Activated T-cell treated with anti-CD3 and anti-CD28 coated beads for 48 hours (primary cell): ENCODE measurements around the gene SERINC2.

ENCODE experiments used
- DNase-seq: peaks from one replicate; pipeline ENCODE4 v3.0.0-alpha.2; 2020; ENCODE audit warnings: low read depth

SERINC2 gene

DNA sequence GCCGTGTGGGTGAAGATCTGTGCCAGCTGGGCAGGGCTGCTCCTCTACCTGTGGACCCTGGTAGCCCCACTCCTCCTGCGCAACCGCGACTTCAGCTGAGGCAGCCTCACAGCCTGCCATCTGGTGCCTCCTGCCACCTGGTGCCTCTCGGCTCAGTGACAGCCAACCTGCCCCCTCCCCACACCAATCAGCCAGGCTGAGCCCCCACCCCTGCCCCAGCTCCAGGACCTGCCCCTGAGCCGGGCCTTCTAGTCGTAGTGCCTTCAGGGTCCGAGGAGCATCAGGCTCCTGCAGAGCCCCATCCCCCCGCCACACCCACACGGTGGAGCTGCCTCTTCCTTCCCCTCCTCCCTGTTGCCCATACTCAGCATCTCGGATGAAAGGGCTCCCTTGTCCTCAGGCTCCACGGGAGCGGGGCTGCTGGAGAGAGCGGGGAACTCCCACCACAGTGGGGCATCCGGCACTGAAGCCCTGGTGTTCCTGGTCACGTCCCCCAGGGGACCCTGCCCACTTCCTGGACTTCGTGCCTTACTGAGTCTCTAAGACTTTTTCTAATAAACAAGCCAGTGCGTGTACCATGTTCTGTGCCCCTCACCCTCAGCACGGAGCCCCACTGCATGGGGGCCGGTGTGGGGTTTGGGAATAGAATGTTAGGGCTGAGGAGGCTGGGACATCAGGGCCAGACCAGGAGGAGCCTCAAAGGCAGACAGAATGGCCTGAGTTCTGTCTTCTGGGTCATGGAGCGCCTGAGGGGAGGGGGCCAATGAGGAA is 21.3 kb downstream of the SERINC2 start:
- DNase-seq = no peak

GRCh38 chr1:31434979-31435378 is 22.0 kb downstream of the SERINC2 start:
- no peak for DNase-seq

- no peak for DNase-seq
Observed at GRCh38 chr1:31435471-31436409, 22.7 kb downstream of the SERINC2 start.

- DNase-seq = no peak
Observed at GRCh38 chr1:31436596-31437432, 23.8 kb downstream of the SERINC2 start.

GRCh38 chr1:31437433-31438037 is 24.5 kb downstream of the SERINC2 start:
- DNase-seq = no peak

DNA sequence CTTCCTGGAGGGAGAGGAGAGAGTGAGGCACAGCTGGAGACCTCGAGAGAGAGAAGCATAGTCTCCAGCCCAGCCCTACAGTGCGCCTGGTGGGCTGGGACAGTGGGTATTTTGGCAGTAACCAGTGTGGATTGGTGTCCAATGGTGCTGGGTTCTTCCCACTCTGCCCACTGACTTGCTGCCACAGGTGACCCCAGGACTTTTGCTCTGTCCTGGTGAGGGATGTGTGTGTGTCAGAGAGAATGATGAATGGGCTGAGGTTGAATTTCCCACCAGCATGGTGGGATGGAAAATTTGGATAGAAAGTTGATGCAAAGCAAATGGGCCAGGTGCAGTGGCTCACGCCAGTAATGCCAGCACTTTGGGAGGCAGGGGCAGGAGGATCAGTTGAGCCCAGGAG is 26.3 kb downstream of the SERINC2 start:
- DNase-seq = no peak

DNA sequence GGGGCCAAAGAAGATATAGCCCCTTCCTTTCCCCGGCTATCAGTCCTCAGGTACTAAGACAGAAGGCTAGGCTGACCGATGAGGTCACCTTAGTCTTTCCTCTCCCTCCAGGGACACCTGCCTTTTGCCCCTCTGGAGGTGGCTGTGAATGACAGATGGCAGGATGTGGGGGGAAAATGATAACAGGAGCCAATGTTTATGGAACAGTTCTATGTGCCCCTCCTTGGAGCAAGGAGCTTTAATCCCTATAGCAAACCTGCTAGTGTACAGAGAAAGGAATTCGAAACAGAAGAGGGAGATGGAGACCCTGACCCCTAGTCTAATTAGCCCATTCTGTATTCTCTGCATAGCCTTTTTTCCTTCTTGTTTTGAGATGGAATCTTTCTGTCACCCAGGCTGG is 28.1 kb downstream of the SERINC2 start:
- DNase-seq = no peak

GRCh38 chr1:31441558-31441957 is 28.5 kb downstream of the SERINC2 start:
- DNase-seq = no peak

DNA sequence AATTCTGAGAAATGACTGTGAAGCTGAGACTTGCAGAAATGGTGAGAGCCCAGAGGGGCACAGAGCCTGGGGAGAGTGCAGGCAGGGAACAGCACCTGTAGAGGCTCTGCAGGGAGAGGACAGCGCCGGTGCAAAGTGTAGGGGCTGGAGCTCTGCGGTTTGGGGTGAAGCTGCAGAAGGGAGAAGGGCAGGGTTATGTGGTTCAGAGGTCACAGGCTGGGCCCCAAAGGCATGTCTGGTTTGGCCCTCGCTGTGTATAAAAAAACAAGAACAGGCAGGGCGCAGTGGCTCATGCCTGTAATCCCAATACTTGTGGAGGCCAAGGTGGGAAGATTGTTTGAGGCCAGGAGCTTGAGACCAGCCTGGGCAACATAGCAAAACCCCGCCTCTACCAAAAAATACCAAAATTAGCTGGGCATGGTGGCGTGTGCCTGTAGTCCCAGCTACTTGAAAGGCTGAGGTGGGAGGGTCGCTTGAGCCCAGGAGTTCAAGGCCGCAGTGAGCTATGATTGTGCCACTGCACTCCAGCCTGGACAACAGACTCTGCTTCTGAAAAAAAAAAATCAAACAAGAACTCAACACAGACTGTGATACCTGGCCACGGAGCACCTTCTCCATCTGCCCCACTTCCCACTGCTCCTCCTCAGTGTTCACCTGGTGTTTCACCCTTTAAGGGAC is 29.1 kb downstream of the SERINC2 start:
- no peak for DNase-seq

GRCh38 chr1:31442648-31442994 is 29.6 kb downstream of the SERINC2 start:
- DNase-seq = no peak

- DNase-seq = no peak
Observed at GRCh38 chr1:31443673-31444072, 30.7 kb downstream of the SERINC2 start.

DNA sequence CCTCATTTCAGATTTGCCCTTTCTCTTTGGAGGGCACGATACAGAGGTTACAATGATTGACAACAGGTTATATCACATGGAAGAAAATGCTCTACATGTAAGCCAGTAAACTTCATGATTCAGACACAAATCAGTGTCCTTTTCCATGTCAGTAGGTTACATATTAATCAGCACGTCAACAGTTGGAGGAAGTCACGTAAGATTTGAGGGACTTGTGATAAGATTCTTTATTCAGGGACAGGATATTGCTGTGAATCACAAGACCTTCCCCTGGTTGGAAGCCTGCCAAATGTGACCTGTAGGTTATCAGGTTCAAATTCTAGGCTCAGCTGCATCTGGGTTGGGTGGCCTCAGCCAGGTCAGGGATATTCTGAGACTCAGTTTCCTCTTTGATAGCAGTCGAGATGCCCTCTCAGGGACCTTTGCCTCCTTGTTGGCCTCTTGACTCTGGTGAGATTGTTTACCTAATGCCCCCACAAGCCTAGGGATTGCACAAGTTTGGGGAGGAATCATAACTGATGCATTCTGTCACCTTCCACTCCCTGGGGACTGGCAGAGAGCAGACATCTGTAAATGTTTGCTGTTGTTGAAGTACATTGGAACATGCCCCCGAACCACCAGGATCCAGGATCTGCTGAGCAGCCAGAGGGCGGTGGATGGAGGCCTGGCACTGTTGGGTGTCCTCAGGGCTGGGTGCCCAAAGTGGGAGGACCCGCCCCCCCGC is 31.9 kb downstream of the SERINC2 start:
- DNase-seq = no peak

DNA sequence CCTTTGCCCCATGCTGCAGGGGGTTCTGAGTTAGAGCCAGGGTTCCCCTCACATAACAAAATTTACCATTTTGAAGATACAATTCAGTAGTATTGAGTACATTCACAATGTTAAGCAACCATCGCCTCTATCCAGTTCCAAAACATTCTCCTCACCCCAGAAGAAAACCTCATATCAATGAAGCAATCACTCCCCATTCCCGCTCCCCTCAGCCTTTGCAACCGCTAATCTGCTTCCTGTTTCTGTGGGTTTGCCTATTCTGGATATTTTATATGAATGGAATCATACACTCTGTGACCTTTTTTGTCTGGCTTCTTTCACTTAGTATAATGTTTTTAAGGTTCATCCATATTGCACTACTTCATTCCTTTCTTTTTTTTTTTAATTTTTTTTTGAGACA is 32.9 kb downstream of the SERINC2 start:
- DNase-seq = no peak

DNA sequence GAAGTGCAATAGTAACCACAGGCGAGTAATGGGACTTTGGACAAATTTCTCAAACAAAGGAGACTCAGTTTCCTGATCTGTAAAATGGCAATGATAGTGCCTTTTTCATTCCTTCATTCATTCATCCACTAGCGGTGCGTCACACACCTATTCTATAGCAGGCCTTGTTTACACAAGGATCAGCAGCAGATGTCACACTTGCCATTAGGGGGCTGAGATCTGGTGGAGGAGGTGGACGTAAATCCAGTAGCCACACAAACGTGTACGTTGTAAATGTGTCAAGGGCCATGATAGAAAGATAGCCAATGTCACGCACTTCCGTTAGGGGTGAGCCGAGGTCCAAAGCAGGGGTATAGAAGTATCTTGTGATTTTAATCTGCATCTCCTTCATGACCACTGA is 34.2 kb downstream of the SERINC2 start:
- no peak for DNase-seq

DNA sequence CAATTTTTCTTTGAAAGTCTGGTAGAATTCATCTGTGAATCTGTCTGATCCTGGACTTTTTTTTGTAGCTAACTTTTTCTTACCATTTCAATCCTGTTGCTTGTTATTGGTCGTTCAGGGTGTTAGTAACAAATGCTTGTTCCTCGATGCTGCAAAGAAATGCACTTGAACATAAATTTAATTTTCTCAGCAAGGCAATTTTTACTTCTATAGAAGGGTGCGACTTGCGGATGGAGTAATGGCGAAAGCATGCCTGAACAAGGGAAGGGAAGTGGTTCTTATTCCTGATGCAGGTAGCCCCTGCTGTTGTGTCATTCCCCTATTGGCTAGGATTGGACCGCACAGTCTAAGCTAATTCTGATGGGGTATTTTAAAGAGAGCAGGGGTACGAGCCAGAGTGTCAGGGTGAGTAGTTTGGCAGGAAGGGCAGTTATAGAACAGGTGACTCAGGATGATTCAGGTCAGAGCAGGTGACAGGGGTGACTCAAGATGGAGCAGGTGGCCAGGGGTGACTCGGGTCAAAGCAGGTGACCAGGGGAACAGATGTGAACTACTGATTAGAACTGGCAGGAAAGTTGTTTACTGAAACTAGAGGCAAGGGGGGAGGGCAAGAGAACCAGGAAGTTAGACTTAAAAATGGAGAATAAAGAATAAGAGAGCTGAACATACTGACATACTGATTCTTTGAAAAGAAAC is 40.5 kb downstream of the SERINC2 start:
- no peak for DNase-seq

- DNase-seq = no peak
Observed at GRCh38 chr1:31458287-31458896, 45.4 kb downstream of the SERINC2 start.

DNA sequence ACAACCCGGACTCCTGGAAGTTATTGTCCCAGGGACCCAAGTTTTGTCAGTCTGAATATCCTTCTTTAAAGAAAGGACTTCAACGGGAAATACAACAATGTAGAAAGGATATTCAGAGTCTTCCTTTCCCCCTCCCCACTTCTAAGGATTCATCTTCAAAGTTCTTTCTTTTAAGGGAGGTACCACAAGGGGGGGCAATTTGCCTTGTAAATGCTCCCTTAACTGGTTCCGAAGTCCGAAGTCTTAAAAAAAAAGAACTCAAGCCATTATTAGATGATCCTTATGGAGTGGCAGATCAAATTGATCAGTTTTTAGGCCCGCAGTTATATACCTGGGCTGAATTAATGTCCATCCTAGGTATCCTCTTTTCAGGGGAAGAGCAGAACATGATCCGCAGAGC is 47.0 kb downstream of the SERINC2 start:
- no peak for DNase-seq

DNA sequence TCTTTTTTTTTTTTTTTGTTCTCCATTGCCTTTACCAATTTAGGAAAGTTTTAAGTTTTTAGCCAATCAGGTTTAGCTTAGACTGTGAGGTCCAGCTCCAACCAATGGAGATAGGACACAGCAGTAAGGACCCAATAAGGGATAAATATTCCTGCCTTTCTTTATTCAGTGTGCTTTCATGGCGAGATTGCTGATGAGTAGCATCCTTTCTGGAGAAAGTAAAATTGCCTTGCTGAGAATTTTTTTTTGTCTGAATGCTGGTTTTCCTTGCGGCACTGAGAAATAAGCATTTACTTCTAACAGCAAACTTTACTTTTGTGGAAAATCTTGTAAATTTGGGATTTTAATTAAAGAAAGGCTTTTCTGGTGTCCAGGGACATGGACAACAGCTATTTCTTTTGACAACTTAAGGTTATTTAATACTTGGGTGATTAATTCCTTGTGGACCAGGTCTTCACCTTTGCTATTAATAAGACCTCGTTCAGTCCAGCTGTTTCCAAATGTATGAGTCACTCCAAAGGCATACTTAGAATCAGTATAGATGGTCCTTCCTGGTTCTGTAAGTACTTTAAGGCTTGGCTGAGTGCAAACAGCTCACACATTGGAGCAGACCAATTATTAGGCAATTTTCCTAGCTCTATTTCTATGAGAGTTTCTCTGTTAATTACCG is 54.1 kb downstream of the SERINC2 start:
- DNase-seq = no peak

- DNase-seq = no peak
Observed at GRCh38 chr1:31470794-31471315, 57.8 kb downstream of the SERINC2 start.
